COLO668 (cell line): Measurements from ENCODE around the gene TSPAN32.

Source experiments
- DNase-seq: peaks from one replicate; lab custom pipeline; 2025; ENCODE audit not compliant: unreplicated experiment; lab: John Stamatoyannopoulos, UW

Gene TSPAN32, protein sequence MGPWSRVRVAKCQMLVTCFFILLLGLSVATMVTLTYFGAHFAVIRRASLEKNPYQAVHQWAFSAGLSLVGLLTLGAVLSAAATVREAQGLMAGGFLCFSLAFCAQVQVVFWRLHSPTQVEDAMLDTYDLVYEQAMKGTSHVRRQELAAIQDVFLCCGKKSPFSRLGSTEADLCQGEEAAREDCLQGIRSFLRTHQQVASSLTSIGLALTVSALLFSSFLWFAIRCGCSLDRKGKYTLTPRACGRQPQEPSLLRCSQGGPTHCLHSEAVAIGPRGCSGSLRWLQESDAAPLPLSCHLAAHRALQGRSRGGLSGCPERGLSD

DNA sequence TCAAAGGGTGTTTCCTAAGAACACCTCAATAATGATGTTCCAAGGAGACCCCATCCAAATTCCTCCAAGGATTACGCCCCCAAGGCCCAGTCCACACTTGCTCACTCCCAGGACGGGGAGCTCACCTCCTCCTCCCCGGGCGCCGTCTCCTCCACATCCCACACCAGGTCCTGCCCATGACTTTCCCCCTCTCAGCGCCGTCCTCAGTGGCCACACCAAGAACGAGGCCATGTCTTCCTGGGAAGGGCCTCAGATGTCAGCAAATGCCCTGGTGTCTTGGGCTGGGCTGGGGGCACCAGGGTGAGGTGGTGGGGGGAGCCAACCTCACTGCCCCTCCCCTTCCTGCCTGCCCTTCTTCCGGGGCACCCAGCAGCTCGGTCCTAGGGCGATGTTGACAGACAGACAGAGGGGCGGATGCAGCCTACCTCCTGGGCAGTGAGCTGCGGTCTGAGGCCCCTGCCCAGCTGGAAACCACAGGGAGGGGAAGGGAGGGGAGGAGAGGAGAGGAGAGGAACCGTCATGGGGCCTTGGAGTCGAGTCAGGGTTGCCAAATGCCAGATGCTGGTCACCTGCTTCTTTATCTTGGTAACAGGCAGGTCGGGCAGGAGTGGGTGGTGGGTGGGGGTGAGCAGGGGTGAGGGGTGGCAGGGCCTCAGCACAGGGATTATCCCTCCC lies at the start of gene TSPAN32, which contains the start of gene C11orf21:
Gene TSPAN32, plus strand, starts transcription at position 383 of the 675 bp plus-strand sequence. Its CDS starts 137 bp downstream, at position 520.
Gene C11orf21, minus strand, starts transcription at position 288 of the 675 bp plus-strand sequence. Its CDS starts 110 bp downstream, at position 178.
- DNase-seq, result no peak

DNA sequence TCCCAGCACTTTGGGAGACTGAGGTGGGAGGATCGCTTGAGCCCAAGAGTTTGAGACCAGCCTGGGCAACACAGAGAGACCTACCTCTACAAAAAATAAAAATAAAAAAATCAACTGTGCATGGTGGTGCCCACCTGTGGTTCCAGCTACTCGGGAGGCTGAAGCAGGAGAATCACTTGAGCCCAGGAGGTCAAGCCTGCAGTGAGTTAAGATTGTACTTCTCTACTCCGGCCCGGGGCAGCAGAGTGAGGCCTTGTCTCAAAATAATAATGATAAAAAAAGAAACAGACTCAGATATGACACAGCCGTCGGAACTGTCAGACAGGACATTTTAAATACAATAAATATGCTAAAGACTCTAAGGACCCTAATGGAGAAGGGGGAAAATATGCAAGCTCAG lies 49.8 kb upstream of the TSPAN32 start:
- DNase-seq, result no peak

DNA sequence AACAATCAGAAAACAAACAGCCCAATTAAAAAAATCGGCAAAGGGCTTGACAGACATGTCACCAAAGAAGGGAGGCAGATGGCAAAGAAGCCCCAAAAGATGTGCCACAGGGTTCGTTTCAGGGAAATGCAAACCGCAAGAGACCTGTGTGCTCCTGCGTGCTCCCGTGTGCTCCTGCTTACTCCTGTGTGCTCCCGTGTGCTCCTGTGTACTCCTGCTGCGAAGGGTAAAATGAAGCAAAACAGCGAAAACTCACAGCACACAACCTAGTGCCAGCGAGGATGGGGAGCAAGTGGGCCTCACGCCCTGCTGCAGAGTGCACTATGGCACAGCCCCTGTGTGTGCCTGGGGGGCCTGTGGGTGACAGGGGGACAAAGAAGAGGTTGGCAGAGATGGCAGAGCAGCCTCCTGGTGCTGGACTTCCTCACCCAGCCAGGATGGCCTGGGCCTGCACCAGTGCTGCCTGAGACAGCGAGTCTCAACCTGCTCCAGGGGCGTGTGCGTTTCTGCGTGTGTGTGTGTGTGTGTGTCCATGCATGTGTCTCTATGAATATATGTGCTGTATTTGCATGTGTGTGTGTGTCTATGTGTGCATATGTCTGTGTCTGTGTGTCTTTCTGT lies 45.4 kb upstream of the TSPAN32 start:
- DNase-seq, result no peak

DNA sequence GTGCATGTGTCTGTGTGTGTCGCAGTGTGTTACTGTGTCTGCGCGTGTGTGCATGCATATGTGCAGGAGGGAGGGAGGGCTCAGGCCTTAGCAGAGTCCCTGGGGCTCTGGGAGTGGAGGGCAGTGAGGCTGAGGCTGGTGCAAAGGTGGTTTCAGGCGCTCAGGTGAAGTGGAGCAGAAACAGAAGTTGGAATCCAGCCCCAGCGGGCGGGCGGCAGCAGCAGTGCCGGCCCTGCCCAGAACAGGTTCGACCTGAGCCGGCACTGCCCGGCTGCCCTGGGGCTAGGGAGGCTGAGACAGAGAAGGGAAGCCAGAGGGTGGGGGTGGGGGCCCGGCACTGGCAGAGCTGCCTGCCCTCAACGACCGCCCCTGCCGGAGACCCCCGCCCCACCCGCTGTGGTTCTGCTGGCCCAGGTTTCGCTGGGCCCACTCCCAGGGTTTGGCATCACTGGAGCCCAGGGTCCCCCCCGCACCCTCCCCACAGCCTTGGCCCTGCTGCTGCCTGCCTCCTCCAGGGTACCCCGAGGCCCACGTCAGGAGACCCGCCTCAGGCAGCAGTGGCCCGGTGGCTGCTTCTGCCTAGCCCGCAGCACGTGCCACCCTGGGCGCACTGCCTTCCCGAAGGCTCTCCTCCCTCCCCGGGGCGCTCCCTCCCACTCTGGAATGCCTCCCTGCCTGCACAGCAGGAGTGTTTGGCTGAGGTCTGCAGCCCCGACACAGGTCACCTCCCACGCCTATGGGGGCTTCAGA lies 44.7 kb upstream of the TSPAN32 start:
- DNase-seq, result no peak

DNA sequence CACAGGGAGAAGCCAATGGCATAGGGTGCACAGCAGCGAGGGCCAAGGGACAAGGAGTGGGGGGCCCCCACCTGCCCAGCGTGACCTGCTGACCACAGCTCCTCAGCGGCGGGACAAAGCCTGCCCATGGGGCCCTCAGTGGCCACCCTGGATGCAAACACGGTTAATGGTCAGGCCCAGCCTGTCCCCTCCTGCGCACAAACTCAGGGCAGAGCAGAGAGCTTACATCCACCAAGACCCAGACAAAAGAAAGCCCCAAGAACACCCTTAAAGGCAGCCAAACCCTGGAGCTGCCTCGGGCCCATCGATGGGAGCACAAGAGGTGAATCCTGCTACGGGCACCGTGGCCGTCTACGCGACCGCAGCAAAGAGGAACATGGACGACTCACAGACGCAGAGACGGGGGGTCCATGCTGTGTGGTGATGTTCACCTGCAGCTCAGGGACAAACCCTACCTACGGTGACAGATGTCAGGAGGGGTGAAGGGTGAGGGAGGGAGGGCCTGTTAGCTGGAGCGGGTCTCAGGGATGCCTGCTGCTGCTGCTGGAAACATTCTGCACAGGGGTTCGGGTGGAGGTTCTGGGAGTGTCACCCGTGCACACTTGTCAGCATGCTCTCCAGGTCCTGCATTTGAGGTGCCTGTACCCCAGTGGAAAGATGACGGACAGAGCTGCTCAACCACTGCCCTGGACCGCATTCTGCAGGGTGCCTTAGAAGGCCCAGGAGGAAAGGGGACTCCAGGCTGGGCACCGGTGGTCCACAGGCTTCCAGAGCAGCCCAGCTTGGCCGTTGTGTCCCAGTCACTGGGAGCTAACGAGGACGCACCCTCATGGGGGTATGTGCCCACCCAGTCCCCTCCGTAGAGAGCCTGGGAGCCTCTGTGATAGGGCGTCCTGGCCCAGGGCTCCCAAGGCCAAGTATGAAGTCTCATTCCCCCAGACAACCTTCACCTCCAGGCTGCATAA lies 43.0 kb upstream of the TSPAN32 start:
- DNase-seq, result no peak

DNA sequence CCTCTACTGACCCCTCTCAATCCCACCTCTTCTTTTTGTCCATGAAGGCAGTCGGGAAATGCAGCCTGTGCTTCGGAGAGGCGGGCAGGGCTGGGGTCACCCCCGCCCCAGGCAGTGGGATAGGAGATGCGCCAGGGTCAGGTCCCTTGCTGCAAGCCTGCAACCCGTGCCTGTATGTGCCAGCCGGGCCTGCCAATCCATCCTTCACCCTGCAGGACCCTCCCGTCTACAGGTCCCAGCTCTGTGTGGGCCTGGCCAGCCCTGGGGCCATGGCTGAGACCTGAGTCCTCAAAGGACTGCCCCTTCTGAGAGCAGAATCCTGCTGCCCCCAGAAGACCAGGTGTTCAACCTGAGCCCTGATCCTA lies 42.4 kb upstream of the TSPAN32 start:
- no peak for DNase-seq

DNA sequence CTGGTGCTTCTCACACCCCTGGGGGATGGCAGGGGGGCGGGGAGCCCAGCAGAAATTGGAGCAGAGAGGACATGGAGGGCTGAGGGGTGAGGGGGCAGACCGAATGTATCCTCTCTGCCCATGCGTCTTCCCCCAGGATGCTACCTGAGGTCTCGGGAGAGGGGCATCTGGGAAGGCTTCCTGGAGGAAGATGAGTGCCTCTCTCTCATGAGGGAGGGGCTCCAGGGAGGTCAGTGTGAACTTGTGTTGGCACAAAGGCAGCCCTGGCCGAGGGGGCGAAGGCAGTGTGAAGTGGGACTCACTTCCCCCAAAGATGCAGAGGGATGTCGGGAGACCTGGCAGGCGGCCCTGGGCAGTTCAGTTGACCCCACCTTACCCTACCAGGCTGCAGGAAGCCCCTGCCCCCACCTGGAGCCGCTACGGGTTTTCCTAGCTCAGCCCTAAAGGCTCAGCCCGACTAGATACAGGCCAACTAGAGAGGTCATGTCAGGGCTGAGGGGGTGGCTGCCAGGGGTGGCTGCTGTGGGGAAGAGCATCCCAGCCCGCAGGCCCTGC lies 41.8 kb upstream of the TSPAN32 start:
- DNase-seq, result no peak

DNA sequence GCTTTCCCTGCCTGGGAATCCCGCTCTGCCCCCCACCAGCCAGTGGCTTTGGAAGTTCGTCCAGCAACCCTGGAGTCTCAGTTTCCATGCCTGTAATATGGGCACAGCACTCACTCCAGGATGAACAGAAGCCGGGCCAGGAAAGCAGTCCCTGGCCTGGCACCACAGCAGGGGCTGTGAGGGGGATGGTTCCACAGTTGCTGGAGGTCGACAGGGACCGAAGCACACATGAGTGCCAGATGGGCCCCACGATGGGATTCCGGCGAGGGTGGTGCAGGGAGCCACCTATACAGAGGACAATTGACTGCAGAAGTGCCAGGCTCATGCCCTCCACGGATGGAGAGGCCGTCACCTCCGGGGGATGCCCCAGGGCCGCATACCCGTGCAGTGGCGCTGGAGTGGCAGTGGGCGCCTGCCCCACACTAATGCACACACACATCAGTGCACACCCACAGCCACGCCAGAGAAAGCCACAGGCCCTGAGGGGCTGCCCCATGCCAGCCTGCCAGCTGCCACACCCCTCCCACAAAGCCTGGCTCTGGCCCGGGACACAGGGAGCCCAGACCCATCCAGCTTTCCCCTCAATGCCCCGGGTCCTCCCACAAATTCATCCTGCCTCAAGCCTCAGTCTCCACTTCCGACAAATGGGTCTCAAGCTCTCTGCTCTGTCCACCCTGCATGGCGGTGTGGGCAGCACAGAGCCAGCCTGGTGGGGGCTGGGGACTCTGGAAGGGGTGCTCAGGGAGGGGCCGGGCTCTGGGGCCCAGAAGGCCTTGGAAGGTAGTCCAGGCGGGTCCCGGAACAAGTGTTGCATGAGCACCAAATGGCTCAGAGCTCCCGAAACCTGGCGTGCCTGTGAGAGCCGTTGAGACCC lies 41.1 kb upstream of the TSPAN32 start:
- DNase-seq, result no peak

DNA sequence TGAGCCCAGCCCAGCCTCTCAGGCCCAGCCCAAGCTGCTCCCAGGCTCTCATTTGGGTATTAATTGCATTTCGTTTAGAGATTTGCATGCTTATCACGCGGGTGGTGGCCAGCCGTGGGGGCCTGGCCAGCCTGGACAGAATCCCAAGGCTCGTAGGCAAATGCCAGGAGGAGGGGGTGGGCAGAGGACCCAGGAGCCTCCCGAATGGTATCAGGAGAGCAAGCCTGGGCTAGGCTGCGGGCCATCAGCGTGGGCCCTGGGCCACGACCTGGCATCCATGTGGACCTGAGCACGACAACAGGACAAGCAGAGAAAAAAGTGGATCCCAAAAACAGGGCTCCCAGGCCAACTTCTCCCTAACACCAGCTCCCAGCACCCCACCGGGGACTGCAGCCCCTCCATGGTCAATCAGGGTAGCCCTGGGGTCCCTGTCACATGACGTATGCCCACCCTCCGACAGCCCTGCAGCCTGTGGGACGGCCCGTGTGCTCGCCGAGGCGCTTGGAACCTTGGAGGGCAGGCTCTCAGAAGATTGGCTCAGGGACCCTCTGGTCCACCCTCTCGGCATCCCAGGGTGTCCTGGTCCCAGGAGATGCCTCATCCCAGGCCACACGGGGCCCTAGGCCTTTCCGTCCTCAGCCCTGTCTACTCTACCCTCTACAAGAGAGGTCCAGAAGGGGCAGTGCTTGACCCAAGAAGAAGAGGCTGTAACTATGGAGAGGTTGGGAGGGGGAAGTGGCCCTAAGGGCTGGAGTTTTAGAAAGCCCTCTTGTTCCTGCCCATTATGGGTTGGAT lies 40.2 kb upstream of the TSPAN32 start:
- no peak for DNase-seq

DNA sequence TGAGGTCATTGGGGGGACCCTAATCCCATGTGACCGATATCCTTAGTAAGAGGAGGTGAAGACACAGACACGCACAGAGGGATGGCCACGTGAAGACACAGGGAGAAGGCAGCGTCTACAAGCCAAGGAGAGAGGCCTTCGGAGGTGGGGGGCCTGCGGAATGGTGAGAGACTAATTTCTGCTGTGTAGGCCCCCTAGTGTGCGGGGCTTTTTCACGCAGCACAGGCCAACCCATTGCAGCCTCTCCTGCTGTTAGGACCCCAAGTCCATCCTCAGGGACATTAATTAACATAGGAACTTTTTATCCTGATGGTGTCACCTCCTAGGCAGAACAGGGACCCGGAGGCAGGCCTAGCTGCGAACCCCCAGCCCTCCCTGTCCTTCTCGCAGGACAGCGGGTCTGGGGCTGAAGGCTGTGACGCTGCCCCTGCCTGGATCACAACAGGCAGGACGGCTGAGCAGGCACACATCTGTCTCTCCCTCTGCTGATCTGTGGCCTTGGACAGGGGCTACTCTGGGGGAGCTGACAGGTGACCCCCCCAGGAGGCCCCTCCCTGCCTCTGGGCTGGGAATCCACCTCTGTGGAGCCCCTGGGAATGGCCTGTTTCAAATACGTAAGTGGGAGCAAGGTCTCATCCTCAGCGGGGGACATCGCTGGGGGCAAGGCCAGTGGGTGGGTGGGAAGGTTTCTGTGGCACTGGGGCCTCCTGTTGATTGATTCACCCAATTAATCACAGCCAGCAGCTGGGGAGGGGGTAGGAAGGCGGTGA lies 39.3 kb upstream of the TSPAN32 start:
- no peak for DNase-seq

DNA sequence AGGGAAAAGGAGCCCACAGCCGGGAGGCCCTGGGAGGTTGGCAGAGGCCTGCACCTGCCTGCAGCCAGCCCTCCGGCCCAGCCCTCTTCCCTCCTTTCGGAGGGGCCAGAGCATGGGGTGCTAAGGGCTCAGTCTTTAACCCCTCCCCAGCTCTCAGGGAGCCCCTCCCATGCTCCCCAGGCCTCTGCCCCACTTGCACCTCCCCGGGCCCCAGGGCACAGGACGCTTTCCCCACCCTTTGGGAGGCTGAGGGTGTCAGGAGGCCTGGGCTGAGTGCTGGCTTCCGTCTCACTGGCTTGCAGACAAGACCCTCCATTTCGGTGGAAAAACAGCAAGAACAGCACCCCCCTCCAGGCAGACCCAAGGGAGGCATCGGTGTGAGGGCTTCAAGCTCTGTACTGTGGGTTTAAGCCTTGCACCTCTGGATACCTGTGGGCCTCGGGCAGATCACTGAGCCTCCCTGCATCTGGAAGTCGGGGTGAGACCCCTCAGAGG lies 38.7 kb upstream of the TSPAN32 start:
- DNase-seq, result no peak

DNA sequence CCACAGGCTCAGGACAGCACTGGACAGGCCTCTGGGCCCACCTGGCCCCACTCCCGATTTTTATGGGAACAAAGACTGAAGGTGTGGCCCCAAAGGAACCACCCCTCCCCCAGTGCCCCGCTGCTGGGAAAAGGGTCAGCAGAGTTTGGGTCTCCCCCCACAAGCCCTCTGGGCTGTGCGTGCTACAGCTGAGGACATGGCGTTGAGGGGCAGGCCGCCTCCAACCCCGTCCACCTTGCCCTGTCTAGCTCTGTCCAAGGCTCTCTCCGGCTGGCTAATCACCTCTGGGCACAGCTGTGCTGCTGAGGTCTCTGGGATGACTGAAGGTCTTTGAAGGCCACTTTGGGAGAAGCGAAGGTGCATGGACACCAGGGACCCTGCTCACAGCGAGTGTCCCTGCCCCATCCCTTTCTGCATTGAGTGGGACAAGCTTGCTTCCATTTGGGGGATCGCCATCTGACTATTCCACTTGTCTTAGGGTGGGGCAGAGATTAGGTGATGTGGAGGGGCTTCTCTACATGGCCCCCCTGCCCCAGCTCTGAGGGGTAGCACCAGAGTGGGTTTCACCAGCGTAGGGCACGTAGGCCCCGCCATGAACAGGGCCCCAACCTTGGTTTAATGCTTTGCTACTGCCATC lies 38.0 kb upstream of the TSPAN32 start:
- no peak for DNase-seq

DNA sequence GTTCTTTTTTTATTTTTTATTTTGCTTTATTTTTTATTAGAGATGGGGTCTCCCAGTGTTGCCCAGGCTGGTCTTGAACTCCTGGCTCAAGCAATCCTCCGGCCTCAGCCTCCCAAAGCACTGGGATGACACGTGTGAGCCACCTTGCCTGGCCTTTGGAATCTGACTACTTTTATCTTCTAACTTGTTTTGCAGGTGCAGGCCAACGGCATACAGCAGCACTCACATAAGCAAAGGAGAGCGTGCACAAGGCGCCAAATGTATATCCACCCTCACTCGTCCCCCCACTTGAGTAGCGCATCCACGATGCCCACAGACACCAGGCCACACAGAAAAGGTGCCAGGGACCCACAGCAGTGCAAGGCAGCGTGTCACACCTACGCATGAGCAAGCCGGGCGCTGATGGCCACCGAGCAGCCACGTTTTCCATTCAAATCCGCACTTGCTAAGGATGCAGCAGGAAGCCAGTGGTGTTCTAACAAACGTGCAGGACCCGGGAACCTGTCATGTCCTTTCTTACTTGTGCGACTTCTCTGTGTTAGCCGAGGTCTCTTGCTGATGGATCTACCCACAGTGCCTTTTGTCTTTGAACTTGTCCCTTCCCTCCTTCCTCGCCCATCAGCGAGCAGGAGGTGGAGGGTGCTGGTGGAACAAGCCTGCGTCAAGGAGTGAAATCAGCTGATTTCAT lies 37.3 kb upstream of the TSPAN32 start:
- no peak for DNase-seq

DNA sequence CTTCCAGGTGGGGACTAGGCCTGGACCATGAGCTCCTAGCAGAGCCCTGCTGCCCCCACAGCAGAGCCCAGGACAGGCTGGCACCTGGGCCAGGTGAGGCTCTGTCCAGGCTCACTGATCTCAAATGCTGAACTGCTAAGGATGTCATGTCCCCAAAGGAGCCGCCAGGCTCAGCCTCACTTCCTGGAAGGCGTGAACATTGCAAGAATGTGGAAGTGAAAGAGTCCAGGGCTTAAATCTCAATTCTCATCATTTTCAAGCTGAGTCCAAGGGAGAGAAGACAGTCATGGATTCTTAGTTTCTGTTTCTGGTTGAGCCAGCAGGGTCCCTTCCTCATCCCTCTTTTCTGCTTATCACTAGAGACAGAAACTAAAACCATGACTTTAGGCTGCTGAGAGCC lies 36.4 kb upstream of the TSPAN32 start:
- no peak for DNase-seq

DNA sequence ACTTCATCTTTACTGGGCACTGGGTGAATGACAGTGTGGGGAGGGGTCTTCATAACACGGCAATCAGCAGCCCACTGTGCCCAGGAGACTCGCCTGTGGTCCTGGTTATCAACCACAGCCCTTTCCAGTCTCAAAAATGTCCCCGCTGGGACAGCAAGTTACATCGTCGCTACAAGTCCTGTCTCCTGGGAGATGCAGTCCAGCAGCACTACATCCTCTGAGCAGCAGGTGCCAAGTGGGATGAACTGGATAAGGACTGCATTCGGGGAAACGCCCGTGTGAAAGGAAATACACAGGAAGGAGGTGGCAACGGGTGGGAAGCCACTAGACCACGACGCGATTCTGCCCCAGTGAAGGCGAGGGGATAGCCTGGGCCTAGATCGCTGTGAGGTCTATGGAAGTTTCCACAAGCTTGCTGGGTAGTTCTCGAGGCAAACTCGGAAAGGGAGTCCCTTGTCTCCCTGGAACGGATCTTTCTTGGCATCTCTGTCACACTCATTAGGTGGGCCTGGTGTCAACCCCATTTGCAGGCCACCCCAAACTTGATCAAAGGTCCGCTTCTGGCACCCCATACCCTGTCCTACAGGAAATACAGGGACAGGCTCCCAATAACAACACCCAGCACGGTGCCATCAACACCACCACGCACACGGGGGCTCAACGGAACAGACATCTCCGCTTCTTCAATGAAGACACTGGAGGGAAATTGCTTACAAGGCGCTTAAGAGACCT lies 35.8 kb upstream of the TSPAN32 start:
- no peak for DNase-seq
